Superior temporal gyrus (tissue), 1 donor: ENCODE results near the gene VILL.

Experiments
- DNase-seq: peaks from one replicate; pipeline ENCODE4 v3.0.0-alpha.2; 2016; ENCODE audit errors: extremely low spot score

VILL gene

DNA sequence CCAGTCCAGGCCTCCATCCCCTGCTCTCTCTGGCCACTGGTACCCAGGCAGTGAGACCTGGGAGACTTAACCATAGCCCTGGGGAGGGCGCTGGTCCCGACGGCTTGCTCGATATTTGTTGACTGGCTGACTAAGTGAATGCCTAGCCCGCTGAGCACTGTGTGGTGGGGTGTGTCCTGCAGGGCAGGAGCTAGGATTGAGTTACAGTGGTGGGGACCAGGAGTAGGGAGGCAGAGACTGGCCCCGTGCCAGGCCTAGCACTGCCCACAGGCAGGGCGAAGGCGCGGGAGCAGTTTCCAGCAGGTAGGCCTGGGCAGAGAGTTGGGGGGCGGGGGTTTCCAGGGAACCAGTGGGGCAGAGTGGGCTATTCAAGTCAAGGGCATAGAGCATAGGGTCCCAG lies at the start of gene VILL:
Gene VILL (plus strand): TSS at position 260 of the 400 bp plus-strand sequence. CDS start 2,887 bp downstream, outside the sequence.
- no peak for DNase-seq

DNA sequence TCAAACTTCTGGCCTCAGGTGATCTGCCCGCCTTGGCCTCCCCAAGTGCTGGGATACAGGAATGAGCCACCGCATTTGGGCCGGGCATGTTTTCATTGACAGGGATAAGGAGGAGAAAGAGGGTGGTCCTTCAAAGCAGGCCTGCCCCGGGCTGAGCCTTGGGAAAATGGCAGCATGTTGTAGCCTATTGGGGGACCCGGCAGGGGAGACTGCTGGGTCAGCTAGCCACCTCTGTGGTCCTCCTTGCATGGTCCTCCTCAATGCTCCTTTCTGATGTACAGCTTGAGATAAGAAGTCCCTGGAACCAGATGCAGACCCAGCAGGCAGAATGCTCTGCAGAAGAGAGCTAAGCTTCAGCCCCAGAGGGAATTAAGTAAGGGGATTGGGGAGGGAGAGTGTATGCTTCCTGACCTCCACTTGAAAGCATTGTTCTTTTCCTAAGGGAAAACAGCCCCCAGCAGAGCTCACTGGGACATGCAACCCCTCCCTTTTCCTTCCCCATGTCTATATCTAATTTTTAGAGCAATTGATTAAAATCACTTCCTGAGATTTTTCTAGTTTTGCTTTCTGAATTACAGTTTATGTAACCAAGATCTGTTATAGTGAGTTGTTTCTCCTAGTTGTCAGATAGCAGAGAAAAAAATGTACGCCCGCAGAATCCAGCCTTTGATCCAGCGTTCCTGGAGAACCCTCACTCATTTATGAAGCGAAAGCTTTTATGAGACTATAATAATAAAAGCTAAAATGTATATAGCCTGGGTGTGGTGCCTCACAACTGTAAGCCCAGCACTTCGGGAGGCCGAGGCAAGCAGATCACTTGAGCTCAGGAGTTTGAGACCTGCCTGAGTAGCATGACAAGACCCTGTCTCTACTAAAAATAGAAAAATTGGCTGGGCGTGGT lies 48.7 kb upstream of the VILL start:
- no peak for DNase-seq

DNA sequence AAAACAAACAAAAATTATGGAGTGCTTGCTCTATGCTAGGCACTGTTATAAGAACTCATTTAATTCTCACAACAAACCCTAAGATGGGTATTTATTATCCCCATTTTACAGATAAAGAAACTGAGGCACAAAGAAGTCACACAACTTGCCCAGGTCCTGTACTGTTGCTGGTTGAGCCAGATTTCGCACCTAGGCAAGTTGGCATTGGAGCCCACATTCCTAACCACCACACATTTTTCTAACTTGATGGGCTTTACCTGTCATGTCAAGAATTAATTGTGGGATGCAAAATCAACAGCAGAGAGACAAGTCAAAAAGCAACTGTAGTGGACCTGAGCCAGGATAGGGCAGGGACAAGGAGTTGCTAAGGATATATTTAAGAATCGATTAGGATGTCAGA lies 47.9 kb upstream of the VILL start:
- DNase-seq = no peak

GRCh38 chr3:37943126-37943525 lies 47.5 kb upstream of the VILL start:
- DNase-seq = no peak

- DNase-seq = no peak
These were observed 46.8 kb upstream of the VILL start for GRCh38 chr3:37943631-37944314.

GRCh38 chr3:37944391-37944842 lies 46.2 kb upstream of the VILL start:
- DNase-seq = no peak

DNA sequence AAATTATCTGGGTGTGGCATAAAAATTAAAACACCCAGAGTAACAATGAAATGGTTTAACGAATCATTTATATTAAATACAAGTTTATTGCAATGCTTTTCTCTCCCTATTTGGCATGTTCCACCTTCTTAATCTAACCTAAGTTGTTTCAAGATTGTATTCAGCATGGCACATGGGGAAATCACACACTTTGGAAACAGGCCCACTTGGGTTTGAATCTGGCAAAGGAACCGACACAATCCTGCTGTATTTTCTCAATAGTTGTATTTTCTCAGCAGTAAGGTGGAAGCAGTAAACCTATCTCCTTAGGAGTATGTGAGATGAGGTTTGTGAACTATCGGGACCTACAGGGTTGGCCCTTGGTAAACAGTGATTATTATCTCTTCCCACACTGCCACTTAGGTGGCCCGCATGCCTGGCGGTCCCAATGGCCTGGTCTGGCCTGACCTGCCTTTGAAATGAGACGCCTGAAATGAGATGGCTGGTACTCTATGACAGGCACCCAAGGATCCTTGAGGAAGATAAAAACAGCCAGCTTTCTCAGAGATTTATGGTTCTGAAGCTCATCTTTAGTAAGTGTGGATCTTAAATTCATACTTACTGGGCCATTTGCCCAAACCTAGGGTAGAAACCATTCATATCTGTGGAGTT lies 45.3 kb upstream of the VILL start:
- DNase-seq = no peak

DNA sequence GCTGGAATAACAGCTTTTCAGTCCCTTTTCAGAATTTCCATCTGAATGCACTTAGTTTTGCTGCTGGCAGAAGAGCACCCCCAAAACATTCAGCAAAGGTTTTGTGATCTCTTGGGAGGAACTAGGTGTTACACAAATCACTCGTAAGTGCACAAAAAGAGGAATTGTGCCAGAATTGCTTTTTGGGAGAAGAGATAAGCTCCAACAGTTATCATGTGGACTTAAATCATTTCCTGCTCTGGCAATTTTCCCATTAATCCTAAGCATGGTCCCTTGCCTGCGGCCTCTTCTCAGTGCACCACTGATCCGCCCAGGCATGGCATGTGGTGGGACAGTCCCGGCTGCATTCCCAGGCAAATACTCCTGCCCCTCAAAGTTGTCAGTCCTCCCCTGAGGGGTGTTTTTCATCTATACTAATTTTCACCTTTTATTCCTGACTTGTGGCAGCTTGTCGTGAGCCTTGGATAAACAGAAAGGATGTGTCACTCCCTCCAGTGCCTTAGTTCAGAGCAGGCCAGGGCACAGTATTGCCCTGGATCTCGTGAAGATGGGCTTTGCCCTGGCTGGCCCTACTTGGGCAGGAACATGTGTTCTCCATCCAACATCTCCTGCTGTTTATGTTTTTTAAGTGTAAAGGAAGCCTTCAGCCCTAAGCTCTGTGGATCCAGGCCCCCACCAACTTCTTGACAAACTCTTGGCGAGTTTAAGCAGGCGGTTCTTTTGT lies 44.6 kb upstream of the VILL start:
- no peak for DNase-seq

GRCh38 chr3:37946531-37946889 lies 44.1 kb upstream of the VILL start:
- no peak for DNase-seq

GRCh38 chr3:37949866-37950265 lies 40.7 kb upstream of the VILL start:
- no peak for DNase-seq

- DNase-seq = no peak
These were observed 38.0 kb upstream of the VILL start for GRCh38 chr3:37952564-37952963.

DNA sequence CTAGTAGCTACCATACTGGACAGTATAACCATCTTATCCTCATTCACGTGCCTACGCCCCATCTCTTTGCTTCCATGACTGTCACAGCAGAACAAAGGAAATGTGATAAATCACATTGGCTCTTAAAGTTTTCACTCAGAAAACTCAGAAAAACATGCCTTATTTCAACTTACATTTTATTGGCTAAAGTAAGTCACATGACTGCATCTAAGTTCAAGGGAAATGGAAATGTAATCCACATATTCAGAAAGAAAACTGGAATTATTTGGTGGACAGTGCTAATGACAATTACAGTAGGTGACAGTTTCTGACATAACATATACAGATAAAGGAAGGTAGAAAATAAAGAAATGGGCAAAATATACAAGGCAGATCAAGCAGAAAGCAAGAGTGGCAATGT lies 37.4 kb upstream of the VILL start:
- no peak for DNase-seq

DNA sequence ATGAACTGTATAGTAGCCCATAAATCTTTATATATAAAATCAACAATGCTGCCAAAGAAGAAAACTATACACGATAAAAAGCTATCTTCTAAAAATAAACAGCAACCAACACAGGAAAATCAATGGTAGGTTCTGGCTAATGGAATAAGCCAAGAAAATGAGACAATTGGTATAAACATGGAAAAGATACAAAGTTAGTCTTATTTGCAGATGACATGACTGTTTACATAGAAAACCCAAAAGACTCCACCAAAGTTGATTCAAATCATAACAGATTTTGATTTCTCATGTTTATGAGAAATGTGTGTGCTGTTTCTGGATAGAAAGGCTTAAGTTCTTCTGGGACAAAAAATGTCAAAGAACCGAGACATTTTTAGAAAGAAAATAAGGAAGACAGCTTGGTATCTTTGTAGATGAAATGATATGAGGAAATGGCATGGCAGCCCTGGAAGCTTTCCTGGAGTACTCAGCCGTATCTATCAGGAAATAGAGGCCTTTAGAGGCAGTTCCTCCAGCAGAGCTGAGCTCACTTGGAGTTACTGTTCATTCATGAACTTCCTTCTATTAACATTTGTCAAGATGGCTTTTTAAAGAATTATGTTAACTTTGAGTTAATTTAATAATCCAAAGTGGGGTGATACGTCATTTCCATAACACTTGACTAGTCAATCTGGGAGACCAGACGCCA lies 36.7 kb upstream of the VILL start:
- DNase-seq = no peak

DNA sequence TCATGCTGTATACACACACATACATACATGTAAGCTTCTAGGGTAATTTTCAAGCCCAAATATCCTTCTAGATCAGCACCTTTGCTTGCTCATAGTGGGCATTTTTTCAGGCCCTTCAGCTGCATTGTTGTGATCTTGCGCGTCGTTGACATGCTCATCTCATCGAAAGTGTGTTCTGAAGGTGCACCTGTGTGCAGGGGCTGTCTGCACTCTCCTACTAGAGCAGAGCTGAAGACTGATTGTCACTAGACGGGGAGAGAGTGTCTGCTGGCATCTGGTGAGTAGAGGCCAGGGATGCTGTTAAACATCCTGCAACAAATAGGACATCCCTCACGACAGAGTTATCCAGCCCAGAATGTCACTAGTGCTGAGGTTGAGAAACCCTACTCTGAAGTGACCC lies 35.7 kb upstream of the VILL start:
- DNase-seq = no peak

GRCh38 chr3:37955918-37956707 lies 34.5 kb upstream of the VILL start:
- DNase-seq = no peak

GRCh38 chr3:37956723-37957538 lies 33.7 kb upstream of the VILL start:
- no peak for DNase-seq

- DNase-seq = no peak
These were observed 33.0 kb upstream of the VILL start for GRCh38 chr3:37957539-37957936.

- no peak for DNase-seq
These were observed 28.8 kb upstream of the VILL start for GRCh38 chr3:37961622-37962431.

DNA sequence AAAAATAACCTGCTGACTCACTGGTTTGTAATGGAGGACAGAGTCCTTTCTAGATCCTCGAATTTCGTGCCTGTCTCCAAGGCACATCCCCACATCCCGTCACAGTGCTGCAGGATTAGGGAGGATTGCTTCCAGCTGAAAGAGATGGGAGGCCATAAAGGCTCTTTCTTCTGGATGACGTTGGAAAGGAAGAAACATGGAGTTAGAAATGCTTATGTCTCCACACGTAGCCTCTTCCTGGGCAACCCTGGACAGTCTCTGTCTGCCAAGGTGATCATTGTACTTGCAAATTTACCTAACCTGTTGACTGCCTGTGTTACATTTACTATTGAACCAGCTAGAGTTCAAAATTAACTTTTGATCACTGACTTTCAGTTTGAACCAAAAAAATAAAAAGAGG lies 27.6 kb upstream of the VILL start:
- no peak for DNase-seq
